ENCODE data around the gene BCS1L.

- TF ChIP-seq CTCF (IDR thresholded peaks at IDR 0.05; ENCODE audit: poor library complexity) (no peak), EZH2 (IDR thresholded peaks at IDR 0.05; ENCODE audit: borderline replicate concordance) (no peak)
These were observed 36.1 kb upstream of the BCS1L start for GRCh38 chr2:218623366-218623705.

Measured in hepatocyte (in vitro differentiated cells).